GM10248 (cell line): ENCODE data around the gene NOC4L.

Source experiments
- CTCF ChIA-PET: fragments of 300-600 bp; sonication (Branson Sonifier 250); formaldehyde crosslinking; extraction: SDS; loops from one replicate; lab custom pipeline; 2021; ENCODE audit warnings: antibody characterized with exemption; lab: Yijun Ruan, JAX
- POLR2A ChIA-PET: fragments of 350-650 bp; sonication (Branson Sonifier 250); formaldehyde crosslinking; extraction: SDS; loops from one replicate; lab custom pipeline; 2020; ENCODE audit warnings: antibody characterized with exemption; lab: Yijun Ruan, JAX
- DNase-seq: peaks from one replicate; pipeline ENCODE4 v3.0.0; 2012; ENCODE audit errors: extremely low spot score
- TF ChIP-seq, protein P1 (sequence below): IDR thresholded peaks from 2 replicates; pipeline ENCODE4 v1.5.1; 2012; ENCODE audit warnings: mild to moderate bottlenecking, low read depth; ENCODE audit errors: extremely low read depth, missing control alignments, control extremely low read depth

NOC4L gene

DNA sequence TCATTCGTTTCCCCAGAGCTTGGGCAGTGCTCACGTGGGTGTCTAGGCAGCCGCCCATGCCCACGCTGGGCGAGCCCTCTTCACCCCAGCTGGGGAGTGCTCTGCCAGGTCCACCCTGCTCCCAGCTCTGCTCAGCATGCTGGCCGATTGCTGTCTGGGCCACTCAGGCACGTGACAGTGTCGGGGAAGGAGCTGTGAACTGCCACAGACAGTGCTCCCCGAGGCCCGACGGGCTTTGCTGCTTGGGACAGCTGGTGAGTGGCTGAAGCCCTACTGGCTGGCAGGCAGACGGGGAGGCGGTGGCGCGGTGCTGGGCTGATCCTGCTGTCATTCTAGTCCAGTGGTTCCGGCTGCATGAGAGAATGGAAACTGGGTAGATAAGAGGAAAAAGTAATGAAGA lies 15.8 kb downstream of the NOC4L start:
- CTCF ChIA-PET: interaction anchor here (0.9 kb wide), 1 partner anchor 457 kb away, joined by 3 read pairs; no protein-coding TSS in a partner anchor
- DNase-seq: no peak
- POLR2A ChIA-PET: no interaction called here
- TF ChIP-seq, protein P1, sequence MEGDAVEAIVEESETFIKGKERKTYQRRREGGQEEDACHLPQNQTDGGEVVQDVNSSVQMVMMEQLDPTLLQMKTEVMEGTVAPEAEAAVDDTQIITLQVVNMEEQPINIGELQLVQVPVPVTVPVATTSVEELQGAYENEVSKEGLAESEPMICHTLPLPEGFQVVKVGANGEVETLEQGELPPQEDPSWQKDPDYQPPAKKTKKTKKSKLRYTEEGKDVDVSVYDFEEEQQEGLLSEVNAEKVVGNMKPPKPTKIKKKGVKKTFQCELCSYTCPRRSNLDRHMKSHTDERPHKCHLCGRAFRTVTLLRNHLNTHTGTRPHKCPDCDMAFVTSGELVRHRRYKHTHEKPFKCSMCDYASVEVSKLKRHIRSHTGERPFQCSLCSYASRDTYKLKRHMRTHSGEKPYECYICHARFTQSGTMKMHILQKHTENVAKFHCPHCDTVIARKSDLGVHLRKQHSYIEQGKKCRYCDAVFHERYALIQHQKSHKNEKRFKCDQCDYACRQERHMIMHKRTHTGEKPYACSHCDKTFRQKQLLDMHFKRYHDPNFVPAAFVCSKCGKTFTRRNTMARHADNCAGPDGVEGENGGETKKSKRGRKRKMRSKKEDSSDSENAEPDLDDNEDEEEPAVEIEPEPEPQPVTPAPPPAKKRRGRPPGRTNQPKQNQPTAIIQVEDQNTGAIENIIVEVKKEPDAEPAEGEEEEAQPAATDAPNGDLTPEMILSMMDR: no peak

DNA sequence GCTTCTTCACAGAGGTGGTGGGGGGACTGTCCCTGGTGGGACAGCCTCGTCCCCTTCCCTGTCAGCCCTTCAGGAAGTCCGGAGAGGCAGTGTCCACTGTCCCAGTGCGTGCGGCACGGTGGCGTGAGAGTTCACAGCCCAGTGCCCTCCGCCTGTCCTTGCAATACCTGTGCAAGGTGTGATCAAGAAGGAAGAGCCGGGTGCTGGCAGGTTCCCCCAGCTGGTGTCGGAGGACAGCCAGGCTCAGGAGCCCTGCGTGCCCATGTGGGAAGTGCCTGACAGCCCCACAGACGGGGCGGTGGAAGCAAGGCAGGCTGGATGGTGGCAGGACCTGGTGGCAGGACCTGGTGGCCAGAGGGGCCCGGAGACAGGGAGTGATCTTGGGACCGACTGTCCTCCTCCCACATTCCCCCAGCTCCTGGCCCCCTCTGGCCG lies 16.4 kb downstream of the NOC4L start:
- DNase-seq: no peak
- TF ChIP-seq, protein P1: no peak
- POLR2A ChIA-PET: no interaction called here
- CTCF ChIA-PET: interaction anchor here (0.9 to 1.3 kb wide), 2 partner anchors 287 to 457 kb away, joined by 3 read pairs; no protein-coding TSS in a partner anchor

DNA sequence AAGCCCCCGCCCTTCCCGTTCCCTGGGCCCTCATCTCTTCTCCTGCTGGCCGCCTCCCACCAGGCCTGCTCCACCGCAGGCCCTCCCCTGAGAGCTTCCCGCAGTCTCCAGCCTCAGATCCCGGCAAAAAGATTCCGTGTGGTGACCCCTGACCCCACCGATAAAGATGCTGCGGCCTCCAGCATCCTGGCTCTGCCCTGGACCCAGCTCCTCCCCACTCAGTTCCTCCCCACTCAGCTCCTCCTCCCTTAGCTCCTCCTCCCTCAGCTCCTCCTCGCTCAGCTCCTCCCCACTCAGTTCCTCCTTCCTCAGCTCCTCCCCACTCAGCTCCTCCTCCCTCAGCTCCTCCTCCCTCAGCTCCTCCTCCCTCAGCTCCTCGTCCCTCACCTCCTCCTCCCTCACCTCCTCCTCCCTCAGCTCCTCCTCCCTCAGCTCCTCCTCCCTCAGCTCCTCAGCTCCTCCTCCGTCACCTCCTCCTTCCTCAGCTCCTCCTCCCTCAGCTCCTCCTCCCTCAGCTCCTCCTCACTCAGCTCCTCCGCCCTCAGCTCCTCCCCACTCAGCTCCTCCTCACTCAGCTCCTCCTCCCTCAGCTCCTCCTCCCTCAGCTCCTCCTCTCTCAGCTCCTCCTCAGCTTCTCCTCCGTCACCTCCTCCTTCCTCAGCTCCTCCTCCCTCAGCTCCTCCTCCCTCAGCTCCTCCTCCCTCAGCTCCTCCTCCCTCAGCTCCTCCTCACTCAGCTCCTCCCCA lies 17.0 kb downstream of the NOC4L start:
- TF ChIP-seq, protein P1: no peak
- DNase-seq: no peak
- POLR2A ChIA-PET: no interaction called here
- CTCF ChIA-PET: interaction anchor here (1.3 kb wide), 1 partner anchor 286 kb away, joined by 3 read pairs; no protein-coding TSS in a partner anchor

DNA sequence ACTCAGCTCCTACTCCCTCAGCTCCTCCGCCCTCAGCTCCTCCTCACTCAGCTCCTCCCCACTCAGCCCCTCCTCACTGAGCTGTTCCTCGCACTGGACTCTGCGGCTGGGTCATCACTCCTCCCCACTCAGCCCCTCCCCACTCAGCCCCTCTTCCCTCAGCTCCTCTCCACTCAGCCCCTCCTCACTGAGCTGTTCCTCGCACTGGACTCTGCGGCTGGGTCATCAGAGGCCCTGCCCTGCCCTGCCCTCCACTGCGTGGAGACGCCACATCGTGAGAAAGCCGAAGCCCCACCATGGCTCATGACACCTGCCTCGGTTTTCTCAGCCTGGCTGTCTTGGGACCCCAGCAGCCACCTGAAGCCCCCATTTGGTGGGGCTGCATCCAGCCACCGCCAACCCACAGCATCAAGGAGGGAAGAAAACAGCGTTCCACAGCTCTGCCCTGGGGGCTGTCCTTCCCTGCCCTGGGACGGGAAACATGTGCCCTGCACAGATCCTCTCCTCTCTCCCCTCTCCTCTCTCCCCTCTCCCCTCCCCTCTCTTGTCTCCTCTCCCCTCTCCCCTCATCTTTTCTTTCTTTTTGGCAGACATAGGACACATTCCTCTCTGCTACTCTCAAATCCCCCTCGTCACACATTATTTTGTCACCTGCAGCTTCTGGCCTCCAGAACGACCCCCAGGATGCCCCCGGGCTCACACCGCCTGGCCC lies 17.7 kb downstream of the NOC4L start:
- CTCF ChIA-PET: interaction anchor here (1.3 to 1.7 kb wide), 3 partner anchors 15 to 399 kb away, joined by 3 to 4 read pairs (median 4); no protein-coding TSS in a partner anchor
- POLR2A ChIA-PET: no interaction called here
- no peak for DNase-seq
- TF ChIP-seq, protein P1: no peak

DNA sequence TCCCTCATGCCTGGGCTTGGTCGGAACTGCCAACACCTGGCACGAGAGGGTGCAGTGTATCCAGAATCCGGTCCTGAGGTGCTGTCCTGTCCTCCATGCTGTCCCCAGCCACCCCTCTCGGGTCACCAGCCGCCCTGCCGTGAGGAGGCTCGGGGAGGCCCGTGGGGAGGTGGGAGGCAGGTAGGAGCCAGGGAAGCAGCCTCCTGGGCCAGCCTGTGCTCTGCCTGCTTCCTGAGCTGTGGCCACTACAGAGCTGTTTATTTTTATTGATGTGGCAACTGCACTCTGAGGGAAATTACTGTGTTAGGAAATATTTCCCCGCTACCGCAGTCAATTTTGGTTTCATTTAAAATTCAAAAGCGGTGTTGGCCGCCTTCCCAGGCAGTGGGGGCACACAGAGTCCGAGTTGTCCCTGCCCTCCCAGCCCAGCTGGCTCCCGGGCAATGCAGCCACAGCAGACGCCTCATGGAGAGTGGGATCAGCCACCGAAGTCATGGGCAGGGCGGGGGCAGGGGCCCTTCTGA lies 18.3 kb downstream of the NOC4L start:
- ChIA-PET CTCF (interaction anchor here (1.4 to 1.7 kb wide), 3 partner anchors 9 to 399 kb away, joined by 4 to 5 read pairs (median 4); no protein-coding TSS in a partner anchor), POLR2A (no interaction called here)
- TF ChIP-seq, protein P1: no peak
- DNase-seq: no peak
